ENCODE results near the gene FAM20B. TPM values are rescaled to one million over a fixed set of nuclear protein-coding genes. Genes with fewer than 3 reads are reported as not detected.

The FAM20B gene
- total and polyA plus RNA-seq, 2 donors = 11.3 to 11.8 TPM

DNA sequence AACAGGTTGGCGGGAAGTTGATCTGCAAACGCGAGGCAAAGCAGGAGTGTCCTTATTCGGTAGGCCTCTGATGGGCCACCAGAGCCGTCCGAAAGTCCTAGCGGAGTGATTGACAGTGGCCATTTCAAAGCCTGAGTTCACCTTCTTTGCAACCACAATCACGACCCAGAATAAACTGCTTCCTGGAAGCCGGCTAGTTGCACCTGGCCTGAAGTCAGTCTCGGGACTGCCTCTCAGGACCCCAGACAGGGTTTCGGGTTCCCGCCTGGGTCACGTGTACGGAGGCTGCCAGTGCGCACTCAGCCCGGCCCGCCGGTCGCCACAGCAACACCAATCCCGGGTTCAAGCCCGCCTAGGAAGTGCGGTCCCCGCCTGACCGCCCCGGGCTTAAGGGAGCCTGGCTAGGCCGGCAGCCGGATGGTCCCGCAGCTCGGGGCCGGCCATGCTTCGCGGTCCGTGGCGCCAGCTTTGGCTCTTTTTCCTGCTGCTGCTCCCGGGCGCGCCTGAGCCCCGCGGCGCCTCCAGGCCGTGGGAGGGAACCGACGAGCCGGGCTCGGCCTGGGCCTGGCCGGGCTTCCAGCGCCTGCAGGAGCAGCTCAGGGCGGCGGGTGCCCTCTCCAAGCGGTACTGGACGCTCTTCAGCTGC lies 56.1 kb downstream of the FAM20B start, which contains the start of gene TOR3A:
TSS of gene TOR3A (plus strand) at position 384 of the 646 bp plus-strand sequence. CDS start at position 443, 59 bp downstream.
- peak within 1 kb of the TSS; percentile 70 to 87 for H3K4me3 ChIP-seq (ENCODE audit: low read length in 2 of 2)
- peaks cover 9 to 10% of the 10 kb centered on the region in 2 donors for H3K36me3 ChIP-seq (ENCODE audit: control insufficient read depth in 2 of 2, insufficient read depth in 2 of 2, low read length in 1 of 2)
- H3K27ac ChIP-seq (ENCODE audit: low read depth in 1 of 2, low read length in 1 of 2) = peak within 1 kb of the TSS; percentile 69 to 86
- H3K9me3 ChIP-seq (ENCODE audit: control insufficient read depth in 2 of 2, insufficient read depth in 1 of 2, low read length in 1 of 2) = no peaks in the 10 kb centered on the region
- peak in 8 of 9 donors; percentile 58 to 86 (median 68) for DNase-seq (ENCODE audit: low read depth in 6 of 9, low spot score in 9 of 9)
- H3K4me1 ChIP-seq (ENCODE audit: control insufficient read depth in 2 of 2, insufficient read depth in 2 of 2, low read length in 2 of 2) = peaks cover 0 to 18% of the 10 kb centered on the region in 2 donors
- H3K27me3 ChIP-seq (ENCODE audit: control insufficient read depth in 2 of 2, insufficient read depth in 1 of 2, low read length in 1 of 2) = no peaks in the 10 kb centered on the region
- under 1% methylated on average over 51 of the region's 51 CpGs for WGBS

GRCh38 chr1:179082333-179082998 lies 56.8 kb downstream of the FAM20B start:
- DNase-seq (ENCODE audit: low read depth in 6 of 9, low spot score in 9 of 9) = peak in 3 of 9 donors; percentile 21 to 42 (median 23)

DNA sequence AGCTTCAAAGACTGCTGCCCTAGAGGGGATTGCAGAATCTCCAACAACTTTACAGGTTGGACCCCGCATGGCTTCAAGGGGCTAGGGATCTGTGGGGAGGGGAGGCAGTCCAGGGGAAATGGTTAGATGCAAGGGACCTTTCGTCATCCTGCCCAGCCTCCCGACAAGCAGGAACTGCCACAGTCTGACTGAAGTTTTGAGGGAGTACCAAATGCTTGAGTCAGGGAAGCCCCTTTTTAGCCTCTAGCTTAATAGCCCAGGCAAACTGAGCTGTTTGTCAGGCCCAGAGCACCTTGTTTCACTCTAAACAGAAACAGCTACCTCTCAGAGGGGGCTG lies 57.3 kb downstream of the FAM20B start:
- peaks cover 14 to 15% of the 10 kb centered on the region in 2 donors for H3K36me3 ChIP-seq (ENCODE audit: control insufficient read depth in 2 of 2, insufficient read depth in 2 of 2, low read length in 1 of 2)
- peak in 2 of 9 donors; percentile 8 to 43 for DNase-seq (ENCODE audit: low read depth in 6 of 9, low spot score in 9 of 9)
- H3K27me3 ChIP-seq (ENCODE audit: control insufficient read depth in 2 of 2, insufficient read depth in 1 of 2, low read length in 1 of 2) = no peaks in the 10 kb centered on the region
- H3K4me3 ChIP-seq (ENCODE audit: low read length in 2 of 2) = peak overlapping the region; percentile 70 to 87
- 9% methylated on average over 3 of the region's 3 CpGs for WGBS
- peaks cover 0 to 18% of the 10 kb centered on the region in 2 donors for H3K4me1 ChIP-seq (ENCODE audit: control insufficient read depth in 2 of 2, insufficient read depth in 2 of 2, low read length in 2 of 2)
- no peaks in the 10 kb centered on the region for H3K9me3 ChIP-seq (ENCODE audit: control insufficient read depth in 2 of 2, insufficient read depth in 1 of 2, low read length in 1 of 2)
- no peak overlapping the region for H3K27ac ChIP-seq (ENCODE audit: low read depth in 1 of 2, low read length in 1 of 2)

More at GRCh38 chr1:179082333-179082998, 56.8 kb downstream of the FAM20B start:
- no peaks in the 10 kb centered on the region for H3K9me3 ChIP-seq (ENCODE audit: control insufficient read depth in 2 of 2, insufficient read depth in 1 of 2, low read length in 1 of 2)
- no peaks in the 10 kb centered on the region for H3K27me3 ChIP-seq (ENCODE audit: control insufficient read depth in 2 of 2, insufficient read depth in 1 of 2, low read length in 1 of 2)
- under 1% methylated on average over 52 of the region's 52 CpGs for WGBS
- peak overlapping the region; percentile 69 to 86 for H3K27ac ChIP-seq (ENCODE audit: low read depth in 1 of 2, low read length in 1 of 2)
- H3K36me3 ChIP-seq (ENCODE audit: control insufficient read depth in 2 of 2, insufficient read depth in 2 of 2, low read length in 1 of 2) = peaks cover 13 to 14% of the 10 kb centered on the region in 2 donors
- H3K4me3 ChIP-seq (ENCODE audit: low read length in 2 of 2) = peak overlapping the region; percentile 70 to 87
- H3K4me1 ChIP-seq (ENCODE audit: control insufficient read depth in 2 of 2, insufficient read depth in 2 of 2, low read length in 2 of 2) = peaks cover 0 to 18% of the 10 kb centered on the region in 2 donors

- DNase-seq (ENCODE audit: low read depth in 6 of 9, low spot score in 9 of 9) = no peak
- Histone ChIP-seq H3K36me3 (ENCODE audit: control insufficient read depth in 2 of 2, insufficient read depth in 2 of 2, low read length in 1 of 2) (peaks cover 14 to 18% of the 10 kb centered on the region in 2 donors), H3K27ac (ENCODE audit: low read depth in 1 of 2, low read length in 1 of 2) (no peak overlapping the region), H3K27me3 (ENCODE audit: control insufficient read depth in 2 of 2, insufficient read depth in 1 of 2, low read length in 1 of 2) (no peaks in the 10 kb centered on the region), H3K4me3 (ENCODE audit: low read length in 2 of 2) (no peak overlapping the region), H3K9me3 (ENCODE audit: control insufficient read depth in 2 of 2, insufficient read depth in 1 of 2, low read length in 1 of 2) (no peaks in the 10 kb centered on the region), H3K4me1 (ENCODE audit: control insufficient read depth in 2 of 2, insufficient read depth in 2 of 2, low read length in 2 of 2) (peaks cover 0 to 18% of the 10 kb centered on the region in 2 donors)
- WGBS = 98% methylated on average over 8 of the region's 8 CpGs
Measured at GRCh38 chr1:179083533-179083932, 57.8 kb downstream of the FAM20B start.

- no peak overlapping the region for H3K4me3 ChIP-seq (ENCODE audit: low read length in 2 of 2)
- peaks cover 0 to 3% of the 10 kb centered on the region in 2 donors for H3K9me3 ChIP-seq (ENCODE audit: control insufficient read depth in 2 of 2, insufficient read depth in 1 of 2, low read length in 1 of 2)
- H3K4me1 ChIP-seq (ENCODE audit: control insufficient read depth in 2 of 2, insufficient read depth in 2 of 2, low read length in 2 of 2) = peaks cover 0 to 5% of the 10 kb centered on the region in 2 donors
- 91% methylated on average over 11 of the region's 11 CpGs for WGBS
- H3K36me3 ChIP-seq (ENCODE audit: control insufficient read depth in 2 of 2, insufficient read depth in 2 of 2, low read length in 1 of 2) = peaks cover 40 to 41% of the 10 kb centered on the region in 2 donors
- H3K27ac ChIP-seq (ENCODE audit: low read depth in 1 of 2, low read length in 1 of 2) = no peak overlapping the region
- H3K27me3 ChIP-seq (ENCODE audit: control insufficient read depth in 2 of 2, insufficient read depth in 1 of 2, low read length in 1 of 2) = no peaks in the 10 kb centered on the region
- DNase-seq (ENCODE audit: low read depth in 6 of 9, low spot score in 9 of 9) = no peak
Measured at GRCh38 chr1:179087665-179088064, 62.0 kb downstream of the FAM20B start.

GRCh38 chr1:179089827-179090482 lies 64.3 kb downstream of the FAM20B start:
- H3K36me3 ChIP-seq (ENCODE audit: control insufficient read depth in 2 of 2, insufficient read depth in 2 of 2, low read length in 1 of 2) = peaks cover 56 to 63% of the 10 kb centered on the region in 2 donors
- no peak overlapping the region for H3K27ac ChIP-seq (ENCODE audit: low read depth in 1 of 2, low read length in 1 of 2)
- H3K4me3 ChIP-seq (ENCODE audit: low read length in 2 of 2) = no peak overlapping the region
- no peaks in the 10 kb centered on the region for H3K27me3 ChIP-seq (ENCODE audit: control insufficient read depth in 2 of 2, insufficient read depth in 1 of 2, low read length in 1 of 2)
- H3K4me1 ChIP-seq (ENCODE audit: control insufficient read depth in 2 of 2, insufficient read depth in 2 of 2, low read length in 2 of 2) = no peaks in the 10 kb centered on the region
- 96% methylated on average over 16 of the region's 16 CpGs for WGBS
- DNase-seq (ENCODE audit: low read depth in 6 of 9, low spot score in 9 of 9) = no peak
- peaks cover 0 to 3% of the 10 kb centered on the region in 2 donors for H3K9me3 ChIP-seq (ENCODE audit: control insufficient read depth in 2 of 2, insufficient read depth in 1 of 2, low read length in 1 of 2)

DNA sequence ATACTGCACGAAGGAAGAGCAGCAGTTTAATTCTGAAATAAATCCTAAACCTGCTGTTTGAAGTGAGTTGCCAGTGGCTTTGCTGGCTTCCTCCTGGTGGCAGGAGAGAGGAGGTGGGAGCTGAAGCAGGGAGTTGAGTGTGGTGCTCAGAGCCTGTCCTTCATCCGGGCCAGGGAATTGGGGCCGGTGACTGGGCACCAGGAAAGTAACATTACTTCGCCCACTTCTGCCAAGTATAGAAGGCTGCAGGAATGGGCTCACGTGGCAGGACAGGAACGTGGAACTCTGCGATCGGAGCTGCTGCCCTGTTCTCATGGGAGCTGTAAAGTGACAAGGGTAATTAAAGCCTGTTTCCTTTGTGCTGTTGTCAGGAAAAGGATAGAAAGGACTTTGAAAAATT lies 64.8 kb downstream of the FAM20B start:
- peaks cover 0 to 3% of the 10 kb centered on the region in 2 donors for H3K9me3 ChIP-seq (ENCODE audit: control insufficient read depth in 2 of 2, insufficient read depth in 1 of 2, low read length in 1 of 2)
- no peaks in the 10 kb centered on the region for H3K27me3 ChIP-seq (ENCODE audit: control insufficient read depth in 2 of 2, insufficient read depth in 1 of 2, low read length in 1 of 2)
- no peaks in the 10 kb centered on the region for H3K4me1 ChIP-seq (ENCODE audit: control insufficient read depth in 2 of 2, insufficient read depth in 2 of 2, low read length in 2 of 2)
- WGBS = 97% methylated on average over 8 of the region's 8 CpGs
- no peak overlapping the region for H3K27ac ChIP-seq (ENCODE audit: low read depth in 1 of 2, low read length in 1 of 2)
- DNase-seq (ENCODE audit: low read depth in 6 of 9, low spot score in 9 of 9) = no peak
- H3K4me3 ChIP-seq (ENCODE audit: low read length in 2 of 2) = no peak overlapping the region
- peaks cover 59 to 67% of the 10 kb centered on the region in 2 donors for H3K36me3 ChIP-seq (ENCODE audit: control insufficient read depth in 2 of 2, insufficient read depth in 2 of 2, low read length in 1 of 2)

DNA sequence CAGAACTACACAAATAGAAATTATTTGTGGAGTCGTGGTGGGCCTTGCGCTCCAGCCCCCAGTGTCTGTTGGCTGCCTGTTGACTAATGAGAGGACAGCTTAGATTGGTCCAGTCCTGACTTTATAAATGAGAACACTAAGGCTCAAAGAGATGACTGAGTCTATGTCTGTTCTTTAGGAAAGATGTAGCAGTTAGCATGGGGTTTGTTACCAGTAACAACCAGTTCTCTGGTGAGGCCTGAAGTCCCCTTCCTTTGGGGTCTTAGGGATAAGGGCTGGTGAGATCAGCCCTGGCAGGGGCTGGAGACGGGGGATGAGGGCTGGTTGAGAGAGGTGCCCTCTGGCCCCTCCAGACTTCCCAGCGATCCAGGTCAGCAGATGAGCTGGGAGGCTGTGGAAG lies 65.2 kb downstream of the FAM20B start:
- 98% methylated on average over 4 of the region's 4 CpGs for WGBS
- Histone ChIP-seq H3K27ac (ENCODE audit: low read depth in 1 of 2, low read length in 1 of 2) (no peak overlapping the region), H3K36me3 (ENCODE audit: control insufficient read depth in 2 of 2, insufficient read depth in 2 of 2, low read length in 1 of 2) (peaks cover 58 to 67% of the 10 kb centered on the region in 2 donors), H3K4me1 (ENCODE audit: control insufficient read depth in 2 of 2, insufficient read depth in 2 of 2, low read length in 2 of 2) (no peaks in the 10 kb centered on the region), H3K27me3 (ENCODE audit: control insufficient read depth in 2 of 2, insufficient read depth in 1 of 2, low read length in 1 of 2) (no peaks in the 10 kb centered on the region), H3K4me3 (ENCODE audit: low read length in 2 of 2) (no peak overlapping the region), H3K9me3 (ENCODE audit: control insufficient read depth in 2 of 2, insufficient read depth in 1 of 2, low read length in 1 of 2) (peaks cover 0 to 3% of the 10 kb centered on the region in 2 donors)
- DNase-seq (ENCODE audit: low read depth in 6 of 9, low spot score in 9 of 9) = no peak

DNA sequence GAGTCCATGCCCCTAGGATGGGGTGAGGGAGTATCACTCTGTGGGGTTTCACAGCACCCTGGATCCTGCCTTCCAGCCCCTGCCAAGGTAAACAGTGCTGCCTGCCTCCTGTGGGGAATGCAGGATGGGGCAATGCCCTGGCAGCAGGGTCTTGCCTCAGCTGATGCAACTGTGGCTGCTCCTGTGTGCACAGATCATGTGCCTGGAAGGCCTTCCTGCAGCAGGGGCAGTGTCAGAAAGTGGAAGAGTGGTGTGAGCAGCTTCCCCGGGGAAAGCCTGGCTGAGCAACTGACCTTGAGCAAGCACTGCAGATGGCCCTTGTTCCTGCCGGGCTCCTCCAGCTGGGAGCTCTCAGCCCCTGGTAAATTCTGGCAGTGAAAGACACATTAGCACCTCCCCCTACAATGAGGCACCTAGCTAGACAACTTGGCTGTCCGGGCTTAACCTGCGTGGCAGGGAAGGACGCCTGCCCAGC lies 66.0 kb downstream of the FAM20B start:
- H3K4me3 ChIP-seq (ENCODE audit: low read length in 2 of 2) = no peak overlapping the region
- WGBS = 97% methylated on average over 5 of the region's 5 CpGs
- DNase-seq (ENCODE audit: low read depth in 6 of 9, low spot score in 9 of 9) = no peak
- no peak overlapping the region for H3K27ac ChIP-seq (ENCODE audit: low read depth in 1 of 2, low read length in 1 of 2)
- peaks cover 66 to 70% of the 10 kb centered on the region in 2 donors for H3K36me3 ChIP-seq (ENCODE audit: control insufficient read depth in 2 of 2, insufficient read depth in 2 of 2, low read length in 1 of 2)
- no peaks in the 10 kb centered on the region for H3K27me3 ChIP-seq (ENCODE audit: control insufficient read depth in 2 of 2, insufficient read depth in 1 of 2, low read length in 1 of 2)
- peaks cover 0 to 3% of the 10 kb centered on the region in 2 donors for H3K9me3 ChIP-seq (ENCODE audit: control insufficient read depth in 2 of 2, insufficient read depth in 1 of 2, low read length in 1 of 2)
- no peaks in the 10 kb centered on the region for H3K4me1 ChIP-seq (ENCODE audit: control insufficient read depth in 2 of 2, insufficient read depth in 2 of 2, low read length in 2 of 2)

All from thymus (tissue), 11 donors.